IPS-18c (cell line): Measurements from ENCODE around the gene TLE5.
"Not testable (repeated sequence)": the region's sequence is repeated elsewhere in the genome, so short reads cannot be mapped to it uniquely, and the experiment has no call there.

Source experiments
- H3K4me3 ChIP-seq: 2 replicates; pipeline ENCODE4 v1.7.0; 2013; ENCODE audit warnings: low read depth, mild to moderate bottlenecking, low read length, moderate library complexity; ENCODE audit not compliant: insufficient read depth
- H3K9me3 ChIP-seq: one replicate; pipeline ENCODE4 v1.6.1; 2013; ENCODE audit warnings: mild to moderate bottlenecking, low read length, moderate library complexity; ENCODE audit not compliant: control insufficient read depth, insufficient read depth

TLE5 gene

GRCh38 chr19:3054972-3055740, 7.1 kb downstream of the TLE5 start:
- peaks cover under 1% of the 10 kb centered on the region for H3K9me3 ChIP-seq

GRCh38 chr19:3054265-3054971, 7.9 kb downstream of the TLE5 start:
- H3K9me3 ChIP-seq: peaks cover 2% of the 10 kb centered on the region
- no peak overlapping the region for H3K4me3 ChIP-seq

More at GRCh38 chr19:3054972-3055740, 7.1 kb downstream of the TLE5 start:
- no peak overlapping the region for H3K4me3 ChIP-seq

DNA sequence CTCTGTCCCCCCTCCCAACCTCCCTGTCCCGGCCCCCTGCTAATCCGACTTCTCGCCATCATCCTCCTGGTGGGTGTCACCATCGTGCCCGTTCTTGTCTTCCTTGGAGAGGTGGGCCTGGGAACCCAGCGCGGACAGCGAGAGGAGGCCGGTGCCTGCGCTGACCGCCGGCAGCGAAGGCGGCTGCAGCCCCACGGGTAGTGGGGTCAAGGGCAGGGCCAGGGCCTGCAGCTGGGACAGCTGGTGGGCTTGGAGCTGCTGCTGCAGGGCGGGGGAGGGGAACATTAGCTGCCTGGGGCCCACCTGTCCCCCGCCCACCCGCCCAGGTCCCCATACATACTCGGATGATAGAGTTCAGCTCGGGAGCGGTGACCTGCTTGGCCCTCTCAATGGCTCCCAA, 8.5 kb downstream of the TLE5 start:
- peaks cover 2% of the 10 kb centered on the region for H3K9me3 ChIP-seq
- H3K4me3 ChIP-seq: no peak overlapping the region

DNA sequence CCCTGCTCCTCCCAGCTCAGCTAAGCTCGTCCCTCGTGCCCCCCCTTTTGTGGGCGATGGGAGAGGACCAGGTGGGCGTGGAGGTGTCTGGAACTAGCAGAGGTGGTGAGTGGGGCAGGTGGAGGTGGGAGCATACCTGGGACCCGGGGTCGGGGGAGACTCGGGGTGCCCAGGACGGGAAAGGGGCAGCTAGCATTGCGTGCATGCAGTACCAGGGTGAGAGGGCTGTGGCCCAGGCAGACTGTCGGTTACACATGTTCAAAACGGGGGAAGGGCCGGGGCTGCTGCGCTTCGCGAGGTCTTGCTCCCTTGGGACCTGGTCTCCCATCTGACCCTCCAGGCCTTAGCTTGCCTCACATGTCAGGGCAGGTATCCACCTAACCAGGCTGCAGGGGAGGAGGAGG, 9.1 kb downstream of the TLE5 start:
- H3K9me3 ChIP-seq: peaks cover 2% of the 10 kb centered on the region
- H3K4me3 ChIP-seq: no peak overlapping the region

DNA sequence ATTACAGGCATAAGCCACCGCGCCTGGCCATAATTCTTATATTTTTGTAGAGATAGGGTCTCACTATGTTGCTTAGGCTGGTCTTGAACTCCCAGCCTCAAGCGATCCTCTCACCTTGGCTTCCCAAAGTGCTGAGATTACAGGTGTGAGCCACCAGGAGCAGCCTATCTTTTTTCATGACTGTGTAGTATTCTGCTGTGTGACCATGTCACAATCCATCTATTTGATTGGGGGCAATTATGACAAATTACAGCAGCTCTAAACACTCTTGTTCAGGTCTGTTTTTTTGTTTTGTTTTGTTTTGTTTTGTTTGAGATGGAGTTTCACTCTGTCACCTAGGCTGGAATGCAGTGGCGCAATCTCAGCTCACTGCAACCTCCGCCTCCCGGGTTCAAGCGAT, 12.3 kb downstream of the TLE5 start:
- not testable (repeated sequence) for H3K4me3 ChIP-seq, H3K9me3 ChIP-seq

DNA sequence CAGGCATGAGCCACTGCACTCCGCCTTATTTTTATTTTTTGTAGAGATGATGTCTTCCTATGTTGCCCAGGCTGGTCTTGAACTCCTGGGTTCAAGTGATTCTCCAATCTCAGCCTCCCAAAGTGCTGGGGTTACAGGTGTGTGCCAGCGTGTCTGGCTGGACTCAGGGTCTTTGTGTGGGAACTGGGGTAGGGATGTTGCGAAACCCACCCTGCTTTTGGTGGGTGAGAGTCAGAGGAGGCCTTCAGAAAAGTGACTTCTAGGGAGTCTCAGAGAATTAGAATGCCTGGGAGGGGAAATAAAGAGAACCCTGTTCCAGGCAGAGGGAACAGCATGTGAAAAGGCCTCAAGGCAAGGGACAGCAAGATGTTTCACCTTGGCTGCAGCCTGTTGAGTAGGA, 13.2 kb downstream of the TLE5 start:
- Histone ChIP-seq H3K4me3 (no peak overlapping the region), H3K9me3 (peaks cover 2% of the 10 kb centered on the region)

DNA sequence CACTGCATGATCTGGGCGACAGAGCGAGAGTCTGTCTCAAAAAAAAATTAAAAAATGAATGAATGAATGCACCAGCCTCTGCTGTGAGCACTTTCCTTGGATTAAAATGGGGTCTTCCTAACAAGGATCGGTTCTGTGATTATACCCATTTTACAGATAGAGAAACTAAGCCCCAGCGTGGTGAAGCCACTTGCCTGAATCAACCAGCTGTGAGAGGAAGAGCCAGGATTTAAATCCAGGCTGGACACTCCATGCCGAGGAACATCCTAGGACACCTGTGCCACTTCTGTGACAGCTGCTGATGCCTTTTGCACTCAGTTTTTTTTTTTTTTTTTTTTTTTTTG, 14.1 kb downstream of the TLE5 start:
- peaks cover 2% of the 10 kb centered on the region for H3K9me3 ChIP-seq
- H3K4me3 ChIP-seq: no peak overlapping the region

- H3K9me3 ChIP-seq: peaks cover 2% of the 10 kb centered on the region
- H3K4me3 ChIP-seq: peak overlapping the region; percentile 43
Measured at GRCh38 chr19:3047496-3048189, 14.7 kb downstream of the TLE5 start.

DNA sequence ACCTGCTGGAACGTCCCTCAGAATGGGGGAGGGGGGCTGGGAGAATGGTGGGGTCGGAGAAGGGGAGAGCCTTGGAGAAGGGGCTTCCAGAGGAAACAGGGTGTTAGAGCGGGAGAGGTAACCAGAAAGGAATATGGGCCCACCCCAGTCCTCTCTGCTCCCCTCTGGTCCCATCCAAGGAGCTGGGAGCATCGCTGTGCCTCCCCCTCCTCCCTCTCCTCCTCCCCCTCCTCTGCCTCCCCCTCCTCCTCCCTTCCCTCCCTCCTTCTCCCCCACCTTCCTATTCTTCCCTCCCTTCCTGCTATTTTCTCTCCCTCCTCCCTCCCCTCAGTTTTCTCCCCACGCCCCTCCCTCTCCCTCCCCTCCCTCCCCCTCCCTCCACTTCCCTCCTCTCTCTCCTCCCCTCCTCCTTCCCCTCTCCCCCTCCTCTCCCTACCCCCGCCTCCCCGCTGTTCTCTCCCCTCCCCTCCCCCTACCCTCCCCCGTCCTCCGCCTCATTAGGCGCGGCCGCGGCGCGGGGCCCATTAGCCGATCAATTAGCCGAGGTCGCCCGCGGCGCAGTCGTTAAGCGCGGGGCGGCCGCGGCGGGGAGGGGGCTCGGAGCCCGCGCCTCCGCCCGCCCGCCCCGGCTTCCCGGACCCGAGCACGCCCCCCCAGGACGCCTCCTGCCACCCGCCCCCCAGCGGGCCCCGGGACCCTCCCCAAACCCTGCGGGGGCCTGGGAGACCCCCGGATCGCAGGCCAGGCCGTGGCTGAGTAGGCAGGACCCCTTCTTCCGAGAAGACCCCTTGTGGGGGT, 15.4 kb downstream of the TLE5 start:
- peak overlapping the region; percentile 43 for H3K4me3 ChIP-seq
- H3K9me3 ChIP-seq: peaks cover 2% of the 10 kb centered on the region

GRCh38 chr19:3045885-3046697, 16.2 kb downstream of the TLE5 start:
- H3K9me3 ChIP-seq: peaks cover 2% of the 10 kb centered on the region
- H3K4me3 ChIP-seq: peak overlapping the region; percentile 20

DNA sequence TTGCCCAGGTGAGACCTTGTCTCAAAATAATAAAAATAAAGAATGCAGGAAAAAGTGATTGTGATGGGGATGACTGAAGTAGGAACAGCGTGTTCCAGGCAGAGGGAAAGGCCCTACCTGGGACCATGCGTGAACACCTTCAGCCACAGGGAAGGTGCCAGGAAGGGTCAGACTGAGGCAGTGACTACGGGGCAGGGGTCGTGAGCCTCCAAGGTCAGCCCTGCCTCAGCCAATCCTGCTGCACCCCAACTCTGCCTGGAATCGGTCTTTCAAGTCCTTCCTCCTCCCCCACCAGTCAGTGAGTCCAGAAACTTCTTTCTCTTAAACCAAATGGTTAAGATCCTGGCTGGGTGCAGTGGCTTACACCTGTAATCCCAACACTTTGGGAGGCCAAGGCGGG, 17.1 kb downstream of the TLE5 start:
- H3K4me3 ChIP-seq: no peak overlapping the region

DNA sequence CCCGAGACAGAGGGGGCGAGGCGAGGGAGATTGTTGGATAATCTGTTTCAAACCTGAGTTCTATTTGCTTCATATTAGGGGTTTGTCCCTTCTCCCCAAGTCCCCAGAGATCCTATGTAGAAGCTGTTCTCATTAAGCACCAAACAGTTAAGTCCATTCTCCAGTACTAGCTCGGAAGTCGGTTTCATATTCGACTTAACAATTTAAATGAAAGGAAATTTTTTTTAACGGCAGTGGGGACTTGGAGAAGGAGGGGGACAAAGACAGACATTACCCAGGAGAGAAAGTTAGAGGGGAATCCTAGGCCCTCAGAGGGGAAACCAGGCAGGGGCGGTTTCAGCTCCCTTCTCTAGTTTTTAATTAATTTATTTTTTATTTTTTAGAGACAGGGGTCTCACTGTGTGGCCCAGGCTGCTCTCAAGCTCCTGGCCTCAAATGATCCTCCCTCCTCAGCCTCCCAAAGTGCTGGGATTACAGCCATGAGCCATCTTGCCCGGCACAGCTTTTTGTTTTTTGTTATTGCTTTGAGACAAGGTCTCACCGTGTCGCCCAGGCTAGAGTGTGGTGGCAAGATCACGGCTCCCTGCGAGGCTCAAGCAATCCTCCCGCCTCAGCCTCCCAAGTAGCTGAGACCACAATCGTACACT, 19.6 kb downstream of the TLE5 start:
- peak overlapping the region; percentile 34 for H3K4me3 ChIP-seq

More for the DNA sequence above, 17.1 kb downstream of the TLE5 start:
- peaks cover 2% of the 10 kb centered on the region for H3K9me3 ChIP-seq

DNA sequence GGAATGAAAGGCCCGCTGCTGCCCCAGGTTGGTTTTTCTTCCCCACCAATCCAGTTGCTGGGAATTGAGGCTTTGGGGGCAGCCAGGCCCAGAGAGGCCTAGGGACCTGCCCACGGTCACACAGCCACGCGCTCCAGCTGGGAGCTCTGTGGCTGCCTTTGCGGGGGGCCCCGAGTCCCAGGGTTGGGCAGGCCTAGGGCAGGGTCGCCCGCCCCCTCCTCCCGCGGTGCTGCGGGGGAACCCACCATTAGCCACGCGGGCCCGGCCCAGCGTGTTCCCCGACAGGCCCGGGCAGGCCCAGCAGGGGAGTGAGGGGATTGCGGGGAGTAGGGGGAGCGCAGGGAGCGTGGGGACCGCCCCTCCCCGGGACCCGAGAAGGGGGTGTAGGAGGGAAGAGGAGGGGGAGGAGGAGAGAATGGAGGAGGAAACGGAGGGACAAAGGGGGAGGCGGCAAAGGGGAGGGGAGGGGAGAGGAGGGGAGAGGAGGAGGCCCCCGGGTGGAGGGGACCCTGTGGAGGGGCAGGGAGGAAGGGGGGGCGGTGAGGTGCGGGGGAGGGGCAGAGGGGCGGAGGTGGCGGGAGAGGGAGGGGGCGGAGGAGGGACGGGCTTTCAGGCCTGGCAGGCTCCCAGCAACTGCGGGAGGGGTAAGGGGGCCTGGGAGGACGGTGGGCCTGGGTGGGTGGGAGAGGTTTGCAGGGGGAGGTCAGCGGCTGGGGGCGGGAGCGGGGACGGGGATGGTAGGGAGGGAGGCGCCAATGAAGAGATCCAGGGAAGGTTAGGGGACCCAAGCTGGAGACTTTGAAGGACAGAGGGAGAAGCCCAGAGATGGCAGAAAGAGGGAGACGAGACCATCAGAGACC, 20.3 kb downstream of the TLE5 start:
- Histone ChIP-seq H3K9me3 (no peaks in the 10 kb centered on the region), H3K4me3 (peak overlapping the region; percentile 41)

More for the DNA sequence above, 19.6 kb downstream of the TLE5 start:
- no peaks in the 10 kb centered on the region for H3K9me3 ChIP-seq

DNA sequence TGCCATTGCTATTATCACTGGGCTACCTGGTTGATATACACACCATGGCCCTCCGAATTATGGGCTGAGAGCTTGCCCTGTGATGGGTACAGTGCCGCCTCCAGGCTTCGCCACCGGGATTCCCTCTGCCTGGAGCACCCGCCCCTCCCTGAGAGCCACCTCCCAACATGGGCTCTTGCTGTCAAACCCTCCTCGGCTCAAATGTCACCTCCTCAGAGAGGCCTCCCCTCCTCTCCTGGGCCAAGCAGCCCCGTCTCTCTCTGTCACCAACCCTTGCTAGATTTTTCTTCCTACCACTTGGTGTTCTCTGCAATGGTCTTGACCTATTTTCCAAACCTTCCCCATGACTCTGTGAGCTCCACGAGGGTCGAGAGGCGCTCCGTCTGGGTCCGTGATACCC, 21.0 kb downstream of the TLE5 start:
- Histone ChIP-seq H3K9me3 (no peaks in the 10 kb centered on the region), H3K4me3 (peak overlapping the region; percentile 41; the same call in 1 of the 2 replicates)

DNA sequence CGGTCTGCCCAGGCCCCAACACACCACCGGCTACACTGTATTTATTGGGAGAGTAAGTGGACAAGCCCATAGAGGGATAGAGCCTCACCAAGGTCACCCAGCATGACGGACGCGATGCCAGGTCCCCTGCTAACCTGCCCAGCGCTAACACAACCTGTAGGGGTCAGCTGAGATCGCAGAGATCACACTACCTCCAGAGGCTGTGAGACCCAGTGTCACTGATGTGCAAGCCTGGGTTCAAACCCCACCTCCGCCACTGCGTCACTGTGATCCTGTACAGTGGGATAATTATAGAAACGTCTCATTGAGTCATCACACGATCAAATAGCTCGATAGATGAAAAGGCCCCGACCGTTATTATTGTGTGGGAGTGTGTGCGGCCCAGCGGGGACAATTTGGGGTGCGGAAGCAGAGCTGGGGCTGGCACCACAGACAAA, 22.6 kb downstream of the TLE5 start:
- Histone ChIP-seq H3K4me3 (no peak overlapping the region), H3K9me3 (no peaks in the 10 kb centered on the region)
